T-cell (primary cell): ENCODE results near the gene CAVIN2. TPM values are rescaled to one million over a fixed set of nuclear protein-coding genes. Genes with fewer than 3 reads are reported as not detected.

Experiments used
- ATAC-seq, 4 experiments: fragments of 200-7000 bp in 3 of 4; fragments of 150-1000 bp in 1 of 4; cut with Tn5 transposase; replicated peaks in 1 of 4; 1 replicate in 3 of 4; 2 replicates in 1 of 4; pipeline ENCODE4 v1.10.0; 2021; ENCODE audit warnings: moderate library complexity in 3 of 4, mild to moderate bottlenecking in 2 of 4, moderate number of reproducible peaks in 1 of 4
- CTCF ChIA-PET, 2 donors: fragments of 300-600 bp; sonication (Branson Sonifier 250); formaldehyde crosslinking; loops; one replicate each; lab custom pipeline; 2022; ENCODE audit warnings: antibody characterized with exemption in 2 of 2; lab: Charles Lee
- POLR2A ChIA-PET, 2 donors: fragments of 300-600 bp; sonication (Branson Sonifier 250); formaldehyde crosslinking; loops; one replicate each; lab custom pipeline; 2022; ENCODE audit warnings: antibody characterized with exemption in 2 of 2; lab: Charles Lee
- DNase-seq, 35 experiments: peaks; one replicate each; pipeline versions ENCODE4 v3.0.0 to v3.0.0-alpha.2; 2013 to 2023
- H3K27ac ChIP-seq: one replicate; pipeline ENCODE4 v1.5.1; 2013; ENCODE audit warnings: low read length
- H3K27me3 ChIP-seq, 2 experiments: replicated peaks in 1 of 2; 1 replicate in 1 of 2; 2 replicates in 1 of 2; pipeline versions ENCODE4 v1.6.1 to v1.7.0; 2013; ENCODE audit warnings: low read length in 1 of 2, mixed read lengths in 1 of 2; ENCODE audit not compliant: control insufficient read depth in 2 of 2, insufficient read depth in 2 of 2; ENCODE audit errors: extremely low read depth in 1 of 2
- H3K36me3 ChIP-seq, 2 donors: 1 replicate in 1 of 2; 2 replicates in 1 of 2; pipeline versions ENCODE4 v1.6.1 to v1.7.0; 2013; ENCODE audit warnings: low read length in 1 of 2; ENCODE audit not compliant: control insufficient read depth in 2 of 2, insufficient read depth in 1 of 2; ENCODE audit errors: extremely low read depth in 1 of 2
- H3K4me1 ChIP-seq, 2 experiments: 1 replicate in 1 of 2; 2 replicates in 1 of 2; pipeline versions ENCODE4 v1.6.1 to v1.7.0; 2013; ENCODE audit warnings: low read length in 2 of 2, mixed read lengths in 1 of 2; ENCODE audit not compliant: insufficient read depth in 2 of 2, control insufficient read depth in 1 of 2; ENCODE audit errors: extremely low read depth in 1 of 2
- H3K4me3 ChIP-seq, 2 donors: 1 replicate in 1 of 2; 2 replicates in 1 of 2; pipeline versions ENCODE4 v1.5.1 to v1.7.0; 2013; ENCODE audit warnings: mild to moderate bottlenecking in 2 of 2, low read length in 1 of 2, moderate library complexity in 1 of 2; ENCODE audit not compliant: control insufficient read depth in 1 of 2; ENCODE audit errors: extremely low read depth in 1 of 2
- H3K9me3 ChIP-seq: 2 replicates; pipeline ENCODE4 v1.7.0; 2013
- H3K27ac Mint-ChIP-seq, 2 donors: one replicate each; pipeline ENCODE4 v1.8.0; 2020 to 2021; ENCODE audit warnings: mild to moderate bottlenecking in 2 of 2, mixed read lengths in 2 of 2
- H3K27me3 Mint-ChIP-seq, 2 donors: one replicate each; pipeline ENCODE4 v1.8.0; 2021 to 2022; ENCODE audit warnings: mixed read lengths in 2 of 2
- H3K36me3 Mint-ChIP-seq: one replicate; pipeline ENCODE4 v1.8.0; 2021; ENCODE audit warnings: mixed read lengths
- H3K4me1 Mint-ChIP-seq, 3 donors: one replicate each; pipeline ENCODE4 v1.8.0; 2020 to 2022; ENCODE audit warnings: mixed read lengths in 3 of 3, mild to moderate bottlenecking in 1 of 3
- H3K4me3 Mint-ChIP-seq, 3 donors: one replicate each; pipeline ENCODE4 v1.8.0; 2020 to 2022; ENCODE audit warnings: mild to moderate bottlenecking in 3 of 3, mixed read lengths in 3 of 3, moderate library complexity in 3 of 3
- H3K9me3 Mint-ChIP-seq, 3 donors: one replicate each; pipeline ENCODE4 v1.8.0; 2020 to 2022; ENCODE audit warnings: mixed read lengths in 3 of 3
- WGBS: methylation state at CpG from one replicate; pipeline ENCODE4 v1.1.5; 2013; ENCODE audit warnings: missing lambda C conversion rate; ENCODE audit not compliant: insufficient coverage; 5-methylcytosine and 5-hydroxymethylcytosine counted together
- total RNA-seq, 35 experiments: library from RNA in 6 of 35; stranded (reverse) in 6 of 35; fragments of 120-200 nt in 1 of 35; gene quantifications; one replicate each; pipeline versions ENCODE4 v1.2.1 to v1.2.4 and lab custom pipeline; 2013 to 2026

CAVIN2 gene
- total RNA-seq, 5 donors from 2014 or later (not counting 1 experiment from before 2014, with no cell fraction given), result 0.26 to 2.7 (median 0.40) TPM

DNA sequence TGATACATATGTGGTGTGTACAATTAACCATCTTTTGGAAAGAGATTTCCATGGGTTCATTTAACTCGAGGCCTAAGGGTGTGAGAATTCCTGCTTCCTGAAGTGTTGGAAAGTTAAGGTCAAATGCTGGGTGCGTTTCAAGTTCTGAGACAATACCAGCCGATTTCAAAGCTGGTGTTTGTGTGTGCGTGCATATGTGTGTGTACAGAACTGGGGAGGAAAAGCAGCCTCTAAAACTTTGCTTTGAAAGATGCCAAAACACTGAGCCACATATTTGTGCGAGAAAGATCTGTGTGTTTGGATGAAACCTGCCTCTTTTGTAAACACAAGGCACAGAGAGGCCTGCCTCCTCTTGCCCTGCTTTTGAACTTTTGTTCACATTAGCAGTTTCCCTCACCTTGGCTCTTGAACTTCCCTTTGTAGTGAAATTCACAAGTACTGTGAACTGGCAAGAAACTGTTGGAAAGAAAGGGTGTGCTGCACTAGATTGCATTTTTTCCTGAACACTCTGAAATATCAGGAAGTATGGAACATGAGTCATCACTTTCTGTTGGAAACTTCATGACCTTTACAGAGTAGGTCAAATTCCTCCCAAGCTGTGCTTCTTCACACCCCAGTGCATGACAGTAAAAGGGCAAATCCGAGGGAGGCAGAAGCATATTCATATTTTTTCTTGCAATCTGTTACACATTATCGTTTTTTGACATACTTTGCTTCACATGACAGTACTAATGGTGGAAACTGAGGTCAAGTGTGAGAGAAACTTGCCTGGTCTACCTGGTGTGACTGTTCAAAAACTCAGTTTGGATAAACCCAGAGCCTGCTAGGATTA, 20.0 kb upstream of the CAVIN2 start:
- peaks cover 8 to 21% of the 10 kb centered on the region in 2 donors for H3K27me3 Mint-ChIP-seq
- H3K4me3 Mint-ChIP-seq, result no peak overlapping the region
- ATAC-seq, result no peak
- no peak overlapping the region for H3K27ac Mint-ChIP-seq
- H3K4me1 Mint-ChIP-seq, result no peaks in the 10 kb centered on the region
- WGBS, result 53% methylated on average over 5 of the region's 7 CpGs
- Histone ChIP-seq H3K4me1 (no peaks in the 10 kb centered on the region), H3K27ac (no peak overlapping the region), H3K36me3 (no peaks in the 10 kb centered on the region), H3K27me3 (peaks cover 0 to under 1% of the 10 kb centered on the region in 2 experiments), H3K4me3 (no peak overlapping the region), H3K9me3 (no peaks in the 10 kb centered on the region)
- no peaks in the 10 kb centered on the region for H3K36me3 Mint-ChIP-seq
- no peak for DNase-seq
- no peaks in the 10 kb centered on the region for H3K9me3 Mint-ChIP-seq
- ChIA-PET POLR2A (no interaction called here), CTCF (no interaction called here)

DNA sequence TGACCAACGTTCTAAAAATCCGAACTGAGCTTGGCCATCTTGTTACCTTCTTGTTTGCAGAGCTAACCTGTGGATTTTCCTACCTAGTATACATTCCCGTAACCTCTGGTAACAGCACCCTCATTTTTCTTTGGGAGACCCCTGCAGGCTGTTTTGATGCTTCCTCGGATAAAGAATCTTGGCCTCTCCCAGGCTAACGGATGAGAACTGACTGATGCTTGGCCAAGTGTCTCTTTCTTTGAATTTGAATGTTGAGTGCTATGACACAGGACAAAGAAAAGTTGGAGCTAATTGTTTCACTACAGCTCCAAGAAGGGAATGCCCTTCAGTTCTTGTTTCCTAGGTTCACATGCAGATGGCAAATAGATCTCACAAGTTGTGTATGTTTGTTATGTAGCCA, 19.3 kb upstream of the CAVIN2 start:
- H3K4me3 ChIP-seq, result no peak overlapping the region
- Mint-ChIP-seq H3K36me3 (no peaks in the 10 kb centered on the region), H3K27ac (no peak overlapping the region), H3K4me1 (no peaks in the 10 kb centered on the region), H3K9me3 (no peaks in the 10 kb centered on the region), H3K4me3 (no peak overlapping the region), H3K27me3 (peaks cover 8 to 21% of the 10 kb centered on the region in 2 donors)
- no peak for DNase-seq
- no peaks in the 10 kb centered on the region for H3K36me3 ChIP-seq
- H3K27me3 ChIP-seq, result no peaks in the 10 kb centered on the region
- no peak for ATAC-seq
- no peaks in the 10 kb centered on the region for H3K9me3 ChIP-seq
- no peaks in the 10 kb centered on the region for H3K4me1 ChIP-seq
- ChIA-PET POLR2A (no interaction called here), CTCF (no interaction called here)
- H3K27ac ChIP-seq, result no peak overlapping the region
- 77% methylated on average over 3 of the region's 5 CpGs for WGBS

DNA sequence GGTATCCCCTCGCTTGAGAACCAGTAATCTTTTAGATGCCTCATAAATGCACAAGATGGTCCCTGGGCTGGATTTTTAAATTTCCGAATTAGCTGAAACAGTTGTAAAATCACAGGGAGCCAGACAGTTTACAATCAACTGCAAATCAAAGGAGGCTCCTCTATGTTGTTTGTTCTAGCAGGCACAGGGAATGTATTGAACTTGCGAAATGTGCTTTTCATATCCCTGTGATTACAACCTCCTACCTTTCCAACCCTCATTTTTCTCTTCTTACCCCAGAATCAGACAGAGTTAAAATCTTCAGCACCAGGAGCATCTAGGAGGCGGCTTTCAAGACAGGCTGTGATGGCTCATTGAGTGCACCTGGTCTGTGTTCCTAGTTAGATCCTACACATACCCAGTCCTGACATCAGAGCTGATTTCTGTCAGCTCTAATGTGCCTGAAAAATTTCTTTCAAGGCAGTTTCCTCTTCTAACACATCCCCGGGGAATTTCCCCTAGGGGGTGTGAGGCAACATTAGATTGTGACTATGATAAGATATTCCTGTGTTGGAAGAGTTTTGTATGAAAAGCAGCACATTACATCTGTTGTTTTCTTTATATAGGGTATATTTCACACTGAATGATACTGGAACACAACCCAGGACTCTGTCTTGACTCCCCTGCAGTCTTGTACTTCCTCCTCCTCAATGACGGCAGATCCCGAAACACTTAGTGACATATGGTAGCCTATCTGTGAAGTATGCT, 17.9 kb upstream of the CAVIN2 start:
- no peak overlapping the region for H3K4me3 ChIP-seq
- DNase-seq (no peak), ATAC-seq (no peak)
- no peaks in the 10 kb centered on the region for H3K9me3 ChIP-seq
- no peaks in the 10 kb centered on the region for H3K36me3 Mint-ChIP-seq
- H3K4me1 Mint-ChIP-seq, result no peaks in the 10 kb centered on the region
- H3K36me3 ChIP-seq, result no peaks in the 10 kb centered on the region
- H3K27me3 ChIP-seq, result no peaks in the 10 kb centered on the region
- ChIA-PET POLR2A (interaction anchor here in 1 of 2 donors (0.7 kb wide), 1 partner anchor 984 kb away, joined by 3 read pairs; no protein-coding TSS in a partner anchor), CTCF (no interaction called here)
- H3K27me3 Mint-ChIP-seq, result peaks cover 10 to 21% of the 10 kb centered on the region in 2 donors
- 81% methylated on average over 4 of the region's 7 CpGs for WGBS
- peaks cover 0 to 1% (median 0%) of the 10 kb centered on the region in 3 donors for H3K9me3 Mint-ChIP-seq
- H3K27ac ChIP-seq, result no peak overlapping the region
- H3K27ac Mint-ChIP-seq, result no peak overlapping the region
- H3K4me3 Mint-ChIP-seq, result no peak overlapping the region
- H3K4me1 ChIP-seq, result no peaks in the 10 kb centered on the region

- Histone ChIP-seq H3K4me1 (no peaks in the 10 kb centered on the region), H3K9me3 (no peaks in the 10 kb centered on the region), H3K27ac (no peak overlapping the region), H3K36me3 (no peaks in the 10 kb centered on the region), H3K4me3 (no peak overlapping the region), H3K27me3 (no peaks in the 10 kb centered on the region)
- Mint-ChIP-seq H3K4me1 (no peaks in the 10 kb centered on the region), H3K36me3 (no peaks in the 10 kb centered on the region), H3K27me3 (peaks cover 7 to 21% of the 10 kb centered on the region in 2 donors), H3K4me3 (no peak overlapping the region), H3K27ac (no peak overlapping the region), H3K9me3 (peaks cover 0 to 1% (median 0%) of the 10 kb centered on the region in 3 donors)
- no peak for DNase-seq
- no peak for ATAC-seq
- POLR2A ChIA-PET, result interaction anchor here in 1 of 2 donors (0.7 kb wide), 1 partner anchor 983 kb away, joined by 3 read pairs; no protein-coding TSS in a partner anchor
- CTCF ChIA-PET, result no interaction called here
- no CpG with 5 or more reads among the region's 2 CpGs for WGBS
These were observed 17.1 kb upstream of the CAVIN2 start for GRCh38 chr2:191863988-191864387.

GRCh38 chr2:191862156-191862775, 15.4 kb upstream of the CAVIN2 start:
- no peaks in the 10 kb centered on the region for H3K9me3 ChIP-seq
- H3K27me3 Mint-ChIP-seq, result peaks cover 7 to 21% of the 10 kb centered on the region in 2 donors
- H3K36me3 Mint-ChIP-seq, result no peaks in the 10 kb centered on the region
- H3K36me3 ChIP-seq, result no peaks in the 10 kb centered on the region
- ATAC-seq (no peak), DNase-seq (no peak)
- no peaks in the 10 kb centered on the region for H3K4me1 Mint-ChIP-seq
- H3K4me3 Mint-ChIP-seq, result no peak overlapping the region
- WGBS, result 100% methylated on average over 2 of the region's 4 CpGs
- H3K9me3 Mint-ChIP-seq, result peaks cover 0 to 1% (median 0%) of the 10 kb centered on the region in 3 donors
- no peak overlapping the region for H3K4me3 ChIP-seq
- ChIA-PET CTCF (no interaction called here), POLR2A (no interaction called here)
- no peak overlapping the region for H3K27ac Mint-ChIP-seq
- no peaks in the 10 kb centered on the region for H3K4me1 ChIP-seq
- no peak overlapping the region for H3K27ac ChIP-seq
- H3K27me3 ChIP-seq, result no peaks in the 10 kb centered on the region

DNA sequence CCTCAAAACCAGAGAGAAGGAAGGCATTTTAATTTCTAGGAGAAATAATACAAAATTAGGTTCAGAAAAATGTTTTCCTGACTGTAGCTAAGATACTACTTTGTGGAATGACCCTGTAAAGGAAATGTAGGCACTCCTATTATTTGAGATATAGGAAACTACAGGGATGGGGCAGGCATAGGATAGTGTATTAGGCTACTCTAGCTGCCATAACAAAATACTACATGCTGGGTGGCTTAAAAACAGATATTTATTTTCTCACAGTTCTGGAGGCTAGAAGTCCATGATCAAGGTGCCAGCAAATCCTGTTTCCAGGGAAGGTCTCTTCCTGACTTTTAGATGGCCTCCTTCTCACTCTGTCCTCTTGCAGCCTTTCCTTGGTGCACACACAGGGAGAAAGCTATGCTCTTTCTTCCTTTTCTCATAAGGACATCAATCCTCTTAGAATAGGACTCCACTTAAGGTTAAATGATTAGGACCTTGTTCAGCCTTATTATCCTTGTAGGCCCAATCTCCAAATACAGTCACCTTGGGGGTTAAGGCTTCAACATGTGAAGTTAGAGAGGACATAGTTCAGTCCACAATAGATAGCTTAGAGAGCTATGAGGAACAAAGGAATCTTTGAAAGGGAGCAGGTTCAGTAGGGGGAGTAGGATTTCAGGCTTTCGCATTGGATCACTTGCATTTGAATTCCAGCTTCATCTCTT, 14.0 kb upstream of the CAVIN2 start:
- Mint-ChIP-seq H3K4me1 (no peaks in the 10 kb centered on the region), H3K27ac (no peak overlapping the region), H3K9me3 (peaks cover 0 to 1% (median 0%) of the 10 kb centered on the region in 3 donors), H3K4me3 (no peak overlapping the region), H3K36me3 (no peaks in the 10 kb centered on the region), H3K27me3 (peaks cover 7 to 20% of the 10 kb centered on the region in 2 donors)
- no peak overlapping the region for H3K27ac ChIP-seq
- no peak overlapping the region for H3K4me3 ChIP-seq
- H3K4me1 ChIP-seq, result no peaks in the 10 kb centered on the region
- DNase-seq (no peak), ATAC-seq (no peak)
- CTCF ChIA-PET, result no interaction called here
- no peaks in the 10 kb centered on the region for H3K9me3 ChIP-seq
- H3K36me3 ChIP-seq, result no peaks in the 10 kb centered on the region
- no CpG with 5 or more reads among the region's 1 CpG for WGBS
- POLR2A ChIA-PET, result interaction anchor here in 1 of 2 donors (0.6 kb wide), 1 partner anchor 153 kb away, joined by 3 read pairs; no protein-coding TSS in a partner anchor
- no peaks in the 10 kb centered on the region for H3K27me3 ChIP-seq
